Fibroblast of skin of back (primary cell): ENCODE data around the gene TAX1BP3.

Experiments
- DNase-seq: peaks from one replicate; pipeline ENCODE4 v3.0.0-alpha.2; 2013

TAX1BP3 gene

GRCh38 chr17:3657874-3658783 lies 10.2 kb downstream of the TAX1BP3 start:
- DNase-seq, result no peak

GRCh38 chr17:3657588-3657869 lies 10.8 kb downstream of the TAX1BP3 start:
- no peak for DNase-seq

- DNase-seq, result no peak
These were observed 11.4 kb downstream of the TAX1BP3 start for GRCh38 chr17:3656755-3657587.

GRCh38 chr17:3656353-3656752 lies 12.0 kb downstream of the TAX1BP3 start:
- no peak for DNase-seq

DNA sequence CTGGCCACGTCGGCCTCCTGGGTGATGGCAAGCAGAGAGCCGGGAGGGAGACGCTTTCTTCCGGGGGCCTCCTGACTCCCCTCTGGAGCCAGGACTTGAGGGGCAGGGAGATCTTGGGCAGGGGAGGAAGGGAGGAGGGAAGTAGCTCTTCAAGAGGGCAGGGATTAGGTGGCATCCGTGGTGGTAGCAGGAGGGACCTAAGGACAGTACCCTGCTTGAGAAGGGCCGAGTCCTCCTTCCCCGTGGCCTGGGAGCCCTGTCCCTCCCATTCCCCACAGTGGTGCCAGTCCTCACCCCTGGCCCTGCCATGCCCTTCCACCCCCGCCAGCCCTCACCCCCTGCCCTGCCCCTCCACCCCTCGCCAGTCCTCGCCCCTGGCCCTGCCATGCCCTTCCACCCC lies 12.6 kb downstream of the TAX1BP3 start:
- DNase-seq, result no peak

DNA sequence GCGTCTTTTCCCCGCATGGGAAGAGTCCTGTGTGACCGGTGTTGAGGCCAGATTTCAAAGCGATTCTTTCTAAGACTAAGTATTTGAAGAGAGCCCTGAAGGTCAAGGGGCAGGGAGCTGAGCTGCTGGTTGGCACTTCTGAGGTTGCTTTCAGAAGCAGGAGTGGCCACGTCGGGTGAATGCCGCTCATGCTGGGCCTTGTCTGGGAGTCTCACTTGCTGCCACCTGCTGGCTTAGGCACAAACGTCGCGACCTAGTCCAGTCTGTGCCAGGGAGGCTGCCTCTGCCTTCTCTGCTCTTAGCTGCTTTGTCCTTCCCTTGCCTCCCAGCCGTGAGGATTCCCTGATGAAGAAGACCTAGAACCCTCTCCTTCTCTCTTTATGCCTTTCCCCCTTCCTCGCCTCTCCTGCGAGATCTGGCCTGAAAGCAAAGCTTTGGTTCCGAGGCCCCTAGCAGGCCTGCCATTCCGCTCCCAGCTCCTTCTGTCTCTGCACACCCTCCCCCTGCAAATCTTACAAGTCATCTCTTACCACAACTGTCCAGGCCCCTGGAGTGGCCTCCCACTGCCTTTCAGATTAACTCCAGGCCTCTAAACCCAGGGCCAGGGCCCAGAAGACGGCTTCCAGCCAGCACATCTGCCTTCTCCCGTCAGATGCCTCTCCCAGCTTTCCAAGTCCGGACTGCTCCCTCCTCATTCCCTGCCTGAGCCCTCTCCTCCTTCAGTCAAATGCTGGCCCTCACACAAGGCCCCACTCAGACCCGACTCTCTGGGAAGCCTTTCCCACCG lies 20.4 kb downstream of the TAX1BP3 start:
- peak; percentile 56 for DNase-seq

DNA sequence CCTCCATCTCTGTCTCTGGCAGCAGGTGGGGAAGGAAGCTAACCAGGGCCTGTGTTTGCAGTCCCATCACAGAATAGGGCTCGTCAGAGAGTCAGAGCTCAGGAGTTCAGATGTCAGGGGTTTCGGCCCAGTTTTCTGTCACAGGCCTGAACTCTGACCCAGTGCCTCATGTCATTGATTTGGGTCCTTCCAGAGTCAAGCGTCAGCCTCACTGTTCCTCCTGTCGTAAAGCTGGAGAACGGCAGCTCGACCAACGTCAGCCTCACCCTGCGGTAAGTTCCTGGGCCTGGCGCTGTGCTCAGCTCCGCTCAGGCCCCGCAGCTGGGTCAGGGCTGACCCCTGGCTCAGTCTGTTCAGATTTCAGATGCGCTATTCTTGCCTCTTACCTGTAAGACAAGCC lies 21.1 kb downstream of the TAX1BP3 start:
- no peak for DNase-seq

GRCh38 chr17:3645310-3645709 lies 23.1 kb downstream of the TAX1BP3 start:
- DNase-seq, result no peak

GRCh38 chr17:3643889-3644349 lies 24.5 kb downstream of the TAX1BP3 start:
- no peak for DNase-seq

GRCh38 chr17:3641717-3642486 lies 26.5 kb downstream of the TAX1BP3 start:
- no peak for DNase-seq

DNA sequence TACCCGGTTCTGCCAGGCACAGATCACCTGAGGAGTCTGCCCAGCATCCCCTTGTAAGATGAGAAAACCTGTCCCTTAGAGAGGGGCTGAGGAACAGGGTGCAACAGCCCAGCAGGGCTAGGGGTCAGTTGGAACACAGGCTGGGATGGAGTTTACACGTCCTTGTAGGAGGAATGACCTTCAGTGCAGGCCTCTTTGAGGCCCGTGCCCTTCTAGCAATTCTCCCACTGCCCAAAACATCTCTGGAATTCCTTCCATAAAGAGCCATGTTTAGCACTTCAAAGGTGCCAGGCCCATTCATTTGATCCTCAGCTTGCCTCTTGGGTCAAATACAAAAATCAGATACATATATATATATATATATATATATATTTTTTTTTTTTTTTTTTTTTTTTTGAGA lies 27.4 kb downstream of the TAX1BP3 start:
- no peak for DNase-seq

GRCh38 chr17:3639981-3640596 lies 28.3 kb downstream of the TAX1BP3 start:
- peak; percentile 40 for DNase-seq

DNA sequence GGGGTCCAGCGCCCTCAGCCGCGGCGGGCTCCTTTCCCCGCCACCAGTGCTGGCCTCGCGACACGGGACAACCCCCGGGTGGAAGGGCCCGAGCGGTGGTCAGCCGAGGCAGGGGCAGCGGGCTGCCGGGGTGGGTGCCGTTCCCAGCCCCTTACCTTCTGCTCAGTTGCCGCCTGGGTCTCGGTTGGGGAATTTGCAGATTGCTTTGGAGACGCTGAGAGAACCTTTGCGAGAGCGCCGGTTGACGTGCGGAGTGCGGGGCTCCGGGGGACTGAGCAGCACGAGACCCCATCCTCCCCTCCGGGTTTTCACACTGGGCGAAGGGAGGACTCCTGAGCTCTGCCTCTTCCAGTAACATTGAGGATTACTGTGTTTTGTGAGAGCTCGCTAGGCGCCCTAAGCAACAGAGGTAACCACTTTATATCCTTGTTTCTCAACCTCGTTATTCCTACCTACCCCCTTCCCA lies 31.4 kb downstream of the TAX1BP3 start:
- no peak for DNase-seq

DNA sequence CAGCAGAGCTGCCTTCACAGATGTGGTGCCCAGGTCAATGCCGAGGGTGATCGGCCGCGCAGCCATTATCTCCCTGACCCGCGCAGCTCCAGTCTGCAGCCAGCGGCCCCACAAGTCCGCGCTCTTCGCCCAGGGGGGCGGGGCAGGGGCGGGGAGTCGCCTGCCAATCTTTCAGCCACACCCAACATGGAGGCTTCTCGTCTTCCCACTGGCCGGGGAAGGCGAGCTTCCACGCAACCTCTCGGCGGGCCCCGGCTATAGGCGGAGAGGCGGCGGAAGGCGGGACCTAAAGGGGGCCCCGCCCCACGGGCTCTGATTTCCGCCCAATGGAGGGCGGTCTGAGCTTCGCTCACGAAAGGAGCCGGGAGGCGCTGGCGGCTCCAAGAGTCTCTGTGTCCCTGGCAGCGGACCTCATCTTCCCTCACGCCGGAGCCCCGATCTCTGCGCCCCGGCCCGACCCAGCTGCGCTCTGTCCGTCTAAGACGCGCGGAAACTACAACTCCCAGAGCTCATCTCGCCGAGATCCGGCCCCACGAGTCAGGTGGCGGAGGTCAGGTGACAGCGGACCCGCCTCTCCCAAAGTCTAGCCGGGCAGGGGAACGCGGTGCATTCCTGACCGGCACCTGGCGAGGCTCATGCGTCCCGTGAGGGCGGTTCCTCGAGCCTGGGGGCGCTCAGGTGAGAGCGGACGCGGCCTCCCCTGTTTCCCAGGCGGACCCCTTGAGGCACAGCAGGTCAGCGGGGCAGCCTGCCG lies 32.0 kb downstream of the TAX1BP3 start, which contains the start of the genes CTNS and SHPK:
CTNS (plus strand) TSS at position 607 of the 754 bp plus-strand sequence. CDS start 3,447 bp downstream, outside the sequence.
SHPK (minus strand) TSS at position 97 of the 754 bp plus-strand sequence; CDS start at position 66, 31 bp downstream.
- peak; percentile 97 for DNase-seq

DNA sequence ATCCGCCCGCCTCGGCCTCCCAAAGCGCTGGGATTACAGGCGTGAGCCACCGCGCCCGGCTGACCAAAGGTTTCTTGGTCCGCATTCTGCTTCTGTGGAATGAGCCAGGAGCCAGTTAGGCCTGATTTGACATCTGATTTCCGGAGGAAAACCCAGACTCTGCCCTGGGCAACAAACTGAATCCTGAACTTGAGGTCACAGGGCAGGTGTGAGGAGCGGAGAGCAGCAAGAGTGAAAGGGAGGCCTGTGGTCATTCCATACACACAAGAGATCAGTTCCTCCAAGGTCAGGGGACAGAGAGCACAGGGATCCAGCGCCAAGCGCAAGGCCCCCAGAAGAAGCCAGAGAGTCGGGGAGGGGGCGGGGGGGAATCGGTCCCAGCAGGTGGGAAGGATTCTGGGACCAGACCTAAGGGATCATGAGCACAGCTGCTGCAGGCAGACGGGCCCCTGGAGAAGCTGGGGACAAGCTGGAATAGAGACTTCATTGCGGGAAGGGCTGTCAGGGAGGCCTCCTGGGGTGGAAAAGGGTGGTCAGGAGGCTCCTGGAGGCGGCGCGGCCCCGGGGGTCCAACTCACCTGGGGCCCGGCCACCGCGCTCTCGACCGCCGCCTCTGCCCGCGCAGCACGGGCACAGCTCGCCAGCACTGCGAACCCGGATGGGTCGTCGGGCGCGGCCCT lies 32.8 kb downstream of the TAX1BP3 start:
- DNase-seq, result no peak

GRCh38 chr17:3632287-3632686 lies 36.1 kb downstream of the TAX1BP3 start:
- no peak for DNase-seq

- no peak for DNase-seq
These were observed 37.6 kb downstream of the TAX1BP3 start for GRCh38 chr17:3630781-3631180.

- DNase-seq, result no peak
These were observed 40.6 kb downstream of the TAX1BP3 start for GRCh38 chr17:3627769-3628167.

GRCh38 chr17:3626831-3627768 lies 41.3 kb downstream of the TAX1BP3 start:
- no peak for DNase-seq
